Cerebellar cortex (tissue), 1 donor: Measurements from ENCODE around the gene PLET1.

ENCODE experiments used
- DNase-seq: peaks from one replicate; pipeline ENCODE4 v3.0.0-alpha.2; 2015; ENCODE audit warnings: low spot score

PLET1 gene

GRCh38 chr11:112260490-112260889 is at the start of gene PLET1:
TSS of gene PLET1 (minus strand) at chr11:112260860. CDS start at chr11:112260589, 271 bp downstream.
- DNase-seq, result no peak

- DNase-seq, result no peak
Measured at GRCh38 chr11:112310419-112310818, 49.8 kb upstream of the PLET1 start.

GRCh38 chr11:112308651-112309050 is 48.0 kb upstream of the PLET1 start:
- DNase-seq, result no peak

GRCh38 chr11:112307616-112308015 is 47.0 kb upstream of the PLET1 start:
- no peak for DNase-seq

- DNase-seq, result no peak
Measured at GRCh38 chr11:112306230-112306629, 45.6 kb upstream of the PLET1 start.

- no peak for DNase-seq
Measured at GRCh38 chr11:112304914-112305313, 44.3 kb upstream of the PLET1 start.

GRCh38 chr11:112303616-112304015 is 43.0 kb upstream of the PLET1 start:
- DNase-seq, result no peak

- no peak for DNase-seq
Measured at GRCh38 chr11:112302226-112302868, 41.7 kb upstream of the PLET1 start.

- DNase-seq, result peak; percentile 72
Measured at GRCh38 chr11:112300094-112300786, 39.6 kb upstream of the PLET1 start.

GRCh38 chr11:112298535-112298934 is 37.9 kb upstream of the PLET1 start:
- no peak for DNase-seq

GRCh38 chr11:112297248-112297866 is 36.7 kb upstream of the PLET1 start:
- DNase-seq, result no peak

GRCh38 chr11:112296044-112296443 is 35.4 kb upstream of the PLET1 start:
- DNase-seq, result no peak

- no peak for DNase-seq
Measured at GRCh38 chr11:112294688-112295340, 34.2 kb upstream of the PLET1 start.

- DNase-seq, result no peak
Measured at GRCh38 chr11:112293614-112294013, 33.0 kb upstream of the PLET1 start.

- DNase-seq, result no peak
Measured at GRCh38 chr11:112292785-112293407, 32.2 kb upstream of the PLET1 start.

- DNase-seq, result no peak
Measured at GRCh38 chr11:112292188-112292587, 31.5 kb upstream of the PLET1 start.

GRCh38 chr11:112291191-112291590 is 30.5 kb upstream of the PLET1 start:
- no peak for DNase-seq

GRCh38 chr11:112290493-112290850 is 29.8 kb upstream of the PLET1 start:
- DNase-seq, result no peak

GRCh38 chr11:112289588-112290492 is 29.2 kb upstream of the PLET1 start:
- DNase-seq, result peak; percentile 35

GRCh38 chr11:112288021-112288420 is 27.4 kb upstream of the PLET1 start:
- no peak for DNase-seq

GRCh38 chr11:112285841-112286311 is 25.2 kb upstream of the PLET1 start:
- no peak for DNase-seq
